Liver (tissue), 3 donors: ENCODE results near the gene CCRL2.

ENCODE experiments used
- EGR1 ChIP-seq, 2 donors: IDR thresholded peaks; 2 replicates each; pipeline ENCODE4 v1.6.1; 2016 to 2018; ENCODE audit warnings: antibody characterized with exemption in 2 of 2, low read depth in 2 of 2
- GABPA ChIP-seq, 2 donors: IDR thresholded peaks in 1 of 2; conservative IDR thresholded peaks in 1 of 2; 2 replicates each; pipeline ENCODE4 v1.6.1; 2016; ENCODE audit warnings: antibody characterized with exemption in 2 of 2, mild to moderate bottlenecking in 1 of 2, moderate library complexity in 1 of 2
- HNF4G ChIP-seq: IDR thresholded peaks from 2 replicates; pipeline ENCODE4 v1.6.1; 2016; ENCODE audit warnings: antibody characterized with exemption
- JUND ChIP-seq, 2 donors: IDR thresholded peaks; 2 replicates each; pipeline ENCODE4 v1.6.1; 2016; ENCODE audit warnings: antibody characterized with exemption in 2 of 2
- RAD21 ChIP-seq, 2 donors: IDR thresholded peaks; 2 replicates each; pipeline ENCODE4 v1.6.1; 2016; ENCODE audit warnings: antibody characterized with exemption in 2 of 2, mild to moderate bottlenecking in 2 of 2
- RXRA ChIP-seq, 2 donors: IDR thresholded peaks; 2 replicates each; pipeline ENCODE4 v1.6.1; 2017 to 2018; ENCODE audit warnings: antibody characterized with exemption in 2 of 2, mild to moderate bottlenecking in 1 of 2
- SP1 ChIP-seq: IDR thresholded peaks from 2 replicates; pipeline ENCODE4 v1.6.1; 2018; ENCODE audit warnings: antibody characterized with exemption, mild to moderate bottlenecking
- TAF1 ChIP-seq: conservative IDR thresholded peaks from 2 replicates; pipeline ENCODE4 v1.6.1; 2016; ENCODE audit warnings: antibody characterized with exemption, mild to moderate bottlenecking
- TF ChIP-seq, protein P1 (sequence below): fragments of 150-350 bp; IDR thresholded peaks from 2 replicates; pipeline ENCODE4 v1.5.1; 2017; ENCODE audit warnings: improper control_type of control experiment, low read depth, low read length; ENCODE audit not compliant: missing input control
- TF ChIP-seq, protein P2 (sequence below): IDR thresholded peaks from 2 replicates; pipeline ENCODE4 v1.6.1; 2016; ENCODE audit warnings: antibody characterized with exemption, mild to moderate bottlenecking
- TF ChIP-seq, protein P3 (sequence below): IDR thresholded peaks from 2 replicates; pipeline ENCODE4 v1.6.1; 2016; ENCODE audit warnings: antibody characterized with exemption
- TF ChIP-seq, protein P4 (sequence below): IDR thresholded peaks from 2 replicates; pipeline ENCODE4 v1.6.1; 2016; ENCODE audit warnings: antibody characterized with exemption
- TF ChIP-seq, protein P5 (sequence below): IDR thresholded peaks from 2 replicates; pipeline ENCODE4 v1.6.1; 2016; ENCODE audit warnings: antibody characterized with exemption
- donor health status: healthy.
- donor health status: healthy.

DNA sequence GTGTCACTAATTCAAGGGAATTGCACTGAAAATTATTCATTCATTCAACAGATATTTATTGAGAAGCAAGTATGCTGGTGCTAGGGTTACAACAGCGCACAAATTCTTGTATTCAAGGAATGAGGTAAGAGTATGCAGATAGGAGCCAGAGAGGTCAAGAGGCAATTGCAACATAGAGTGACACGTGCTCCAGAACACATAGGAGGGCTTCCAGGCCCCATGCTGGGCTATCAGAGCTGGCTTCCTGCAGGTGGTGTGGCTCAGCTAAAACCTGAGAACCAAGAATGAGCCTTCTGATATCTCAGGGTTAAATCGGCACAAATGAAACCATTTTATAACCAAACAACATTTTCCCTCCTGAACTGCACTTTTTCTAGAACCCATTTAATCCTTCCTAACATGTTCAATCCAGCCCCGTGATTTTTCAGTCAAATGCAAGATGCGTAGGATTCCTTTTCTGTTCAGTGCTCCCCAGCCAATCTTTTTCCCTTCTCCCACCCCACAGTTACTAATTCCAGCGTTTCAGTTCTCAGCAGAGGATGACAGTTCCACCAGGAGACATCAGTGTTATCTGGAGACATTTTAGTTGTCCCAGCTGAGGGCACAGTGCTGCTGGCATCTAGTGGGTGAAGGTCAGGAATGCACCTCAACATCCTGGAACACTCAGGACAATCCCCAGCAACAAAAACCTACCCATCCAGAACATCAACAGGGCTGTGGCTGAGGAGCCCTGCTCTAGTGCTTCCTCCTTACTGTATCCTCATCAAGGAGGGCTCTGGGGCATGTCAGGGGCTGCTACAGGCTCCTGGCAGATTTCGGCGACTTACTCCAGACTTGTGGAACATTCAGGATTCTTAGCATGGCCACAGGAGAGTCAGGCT, 13.3 kb upstream of the CCRL2 start:
- no peak for TF ChIP-seq HNF4G
- TF ChIP-seq, protein P1, sequence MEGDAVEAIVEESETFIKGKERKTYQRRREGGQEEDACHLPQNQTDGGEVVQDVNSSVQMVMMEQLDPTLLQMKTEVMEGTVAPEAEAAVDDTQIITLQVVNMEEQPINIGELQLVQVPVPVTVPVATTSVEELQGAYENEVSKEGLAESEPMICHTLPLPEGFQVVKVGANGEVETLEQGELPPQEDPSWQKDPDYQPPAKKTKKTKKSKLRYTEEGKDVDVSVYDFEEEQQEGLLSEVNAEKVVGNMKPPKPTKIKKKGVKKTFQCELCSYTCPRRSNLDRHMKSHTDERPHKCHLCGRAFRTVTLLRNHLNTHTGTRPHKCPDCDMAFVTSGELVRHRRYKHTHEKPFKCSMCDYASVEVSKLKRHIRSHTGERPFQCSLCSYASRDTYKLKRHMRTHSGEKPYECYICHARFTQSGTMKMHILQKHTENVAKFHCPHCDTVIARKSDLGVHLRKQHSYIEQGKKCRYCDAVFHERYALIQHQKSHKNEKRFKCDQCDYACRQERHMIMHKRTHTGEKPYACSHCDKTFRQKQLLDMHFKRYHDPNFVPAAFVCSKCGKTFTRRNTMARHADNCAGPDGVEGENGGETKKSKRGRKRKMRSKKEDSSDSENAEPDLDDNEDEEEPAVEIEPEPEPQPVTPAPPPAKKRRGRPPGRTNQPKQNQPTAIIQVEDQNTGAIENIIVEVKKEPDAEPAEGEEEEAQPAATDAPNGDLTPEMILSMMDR = no peak
- no peak for TF ChIP-seq SP1
- TF ChIP-seq, protein P2, sequence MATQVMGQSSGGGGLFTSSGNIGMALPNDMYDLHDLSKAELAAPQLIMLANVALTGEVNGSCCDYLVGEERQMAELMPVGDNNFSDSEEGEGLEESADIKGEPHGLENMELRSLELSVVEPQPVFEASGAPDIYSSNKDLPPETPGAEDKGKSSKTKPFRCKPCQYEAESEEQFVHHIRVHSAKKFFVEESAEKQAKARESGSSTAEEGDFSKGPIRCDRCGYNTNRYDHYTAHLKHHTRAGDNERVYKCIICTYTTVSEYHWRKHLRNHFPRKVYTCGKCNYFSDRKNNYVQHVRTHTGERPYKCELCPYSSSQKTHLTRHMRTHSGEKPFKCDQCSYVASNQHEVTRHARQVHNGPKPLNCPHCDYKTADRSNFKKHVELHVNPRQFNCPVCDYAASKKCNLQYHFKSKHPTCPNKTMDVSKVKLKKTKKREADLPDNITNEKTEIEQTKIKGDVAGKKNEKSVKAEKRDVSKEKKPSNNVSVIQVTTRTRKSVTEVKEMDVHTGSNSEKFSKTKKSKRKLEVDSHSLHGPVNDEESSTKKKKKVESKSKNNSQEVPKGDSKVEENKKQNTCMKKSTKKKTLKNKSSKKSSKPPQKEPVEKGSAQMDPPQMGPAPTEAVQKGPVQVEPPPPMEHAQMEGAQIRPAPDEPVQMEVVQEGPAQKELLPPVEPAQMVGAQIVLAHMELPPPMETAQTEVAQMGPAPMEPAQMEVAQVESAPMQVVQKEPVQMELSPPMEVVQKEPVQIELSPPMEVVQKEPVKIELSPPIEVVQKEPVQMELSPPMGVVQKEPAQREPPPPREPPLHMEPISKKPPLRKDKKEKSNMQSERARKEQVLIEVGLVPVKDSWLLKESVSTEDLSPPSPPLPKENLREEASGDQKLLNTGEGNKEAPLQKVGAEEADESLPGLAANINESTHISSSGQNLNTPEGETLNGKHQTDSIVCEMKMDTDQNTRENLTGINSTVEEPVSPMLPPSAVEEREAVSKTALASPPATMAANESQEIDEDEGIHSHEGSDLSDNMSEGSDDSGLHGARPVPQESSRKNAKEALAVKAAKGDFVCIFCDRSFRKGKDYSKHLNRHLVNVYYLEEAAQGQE = no peak
- no peak for TF ChIP-seq EGR1 (IDR thresholded peaks at IDR 0.05; ENCODE audit: low read depth in 2 of 2)
- no peak for TF ChIP-seq RAD21 (IDR thresholded peaks at IDR 0.05)
- TF ChIP-seq, protein P3, sequence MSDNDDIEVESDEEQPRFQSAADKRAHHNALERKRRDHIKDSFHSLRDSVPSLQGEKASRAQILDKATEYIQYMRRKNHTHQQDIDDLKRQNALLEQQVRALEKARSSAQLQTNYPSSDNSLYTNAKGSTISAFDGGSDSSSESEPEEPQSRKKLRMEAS = no peak
- TF ChIP-seq, protein P4, sequence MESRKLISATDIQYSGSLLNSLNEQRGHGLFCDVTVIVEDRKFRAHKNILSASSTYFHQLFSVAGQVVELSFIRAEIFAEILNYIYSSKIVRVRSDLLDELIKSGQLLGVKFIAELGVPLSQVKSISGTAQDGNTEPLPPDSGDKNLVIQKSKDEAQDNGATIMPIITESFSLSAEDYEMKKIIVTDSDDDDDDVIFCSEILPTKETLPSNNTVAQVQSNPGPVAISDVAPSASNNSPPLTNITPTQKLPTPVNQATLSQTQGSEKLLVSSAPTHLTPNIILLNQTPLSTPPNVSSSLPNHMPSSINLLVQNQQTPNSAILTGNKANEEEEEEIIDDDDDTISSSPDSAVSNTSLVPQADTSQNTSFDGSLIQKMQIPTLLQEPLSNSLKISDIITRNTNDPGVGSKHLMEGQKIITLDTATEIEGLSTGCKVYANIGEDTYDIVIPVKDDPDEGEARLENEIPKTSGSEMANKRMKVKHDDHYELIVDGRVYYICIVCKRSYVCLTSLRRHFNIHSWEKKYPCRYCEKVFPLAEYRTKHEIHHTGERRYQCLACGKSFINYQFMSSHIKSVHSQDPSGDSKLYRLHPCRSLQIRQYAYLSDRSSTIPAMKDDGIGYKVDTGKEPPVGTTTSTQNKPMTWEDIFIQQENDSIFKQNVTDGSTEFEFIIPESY = no peak
- no peak for TF ChIP-seq GABPA (IDR thresholded peaks at IDR 0.05 in 1 of 2, conservative IDR thresholded peaks at IDR 0.05 in 1 of 2)
- no peak for TF ChIP-seq RXRA (IDR thresholded peaks at IDR 0.05)
- TF ChIP-seq TAF1 = no peak
- no peak for TF ChIP-seq JUND (IDR thresholded peaks at IDR 0.05)
- TF ChIP-seq, protein P5, sequence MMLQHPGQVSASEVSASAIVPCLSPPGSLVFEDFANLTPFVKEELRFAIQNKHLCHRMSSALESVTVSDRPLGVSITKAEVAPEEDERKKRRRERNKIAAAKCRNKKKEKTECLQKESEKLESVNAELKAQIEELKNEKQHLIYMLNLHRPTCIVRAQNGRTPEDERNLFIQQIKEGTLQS = no peak
